Activated CD8-positive, alpha-beta memory T cell treated with anti-CD3 and anti-CD28 coated beads for 48 hours (primary cell): Measurements from ENCODE around the gene SCAMP5.

ENCODE experiments used
- DNase-seq, 3 experiments: peaks; one replicate each; pipeline ENCODE4 v3.0.0-alpha.2; 2020; ENCODE audit warnings: low read depth in 2 of 3, low spot score in 2 of 3

Gene SCAMP5

DNA sequence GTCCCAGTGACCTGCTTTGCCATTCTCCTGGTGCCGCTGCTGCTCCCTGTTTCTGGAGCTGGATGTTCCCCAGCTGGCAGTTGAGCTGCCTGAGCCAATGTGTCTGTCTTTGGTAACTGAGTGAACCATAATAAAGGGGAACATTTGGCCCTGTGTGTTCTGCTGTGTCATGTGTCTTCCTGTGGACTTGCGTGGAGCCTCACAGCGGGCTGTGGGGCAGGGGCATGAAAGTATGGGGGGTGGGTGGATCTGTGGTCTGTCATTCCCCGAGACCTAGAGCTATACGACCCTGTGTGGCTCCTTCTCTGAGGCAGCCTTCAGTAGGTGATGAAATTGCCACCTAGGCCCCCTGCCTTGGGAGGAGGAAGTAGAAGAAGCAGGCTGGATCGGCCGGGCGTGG lies 26.0 kb downstream of the SCAMP5 start:
- DNase-seq = no peak

DNA sequence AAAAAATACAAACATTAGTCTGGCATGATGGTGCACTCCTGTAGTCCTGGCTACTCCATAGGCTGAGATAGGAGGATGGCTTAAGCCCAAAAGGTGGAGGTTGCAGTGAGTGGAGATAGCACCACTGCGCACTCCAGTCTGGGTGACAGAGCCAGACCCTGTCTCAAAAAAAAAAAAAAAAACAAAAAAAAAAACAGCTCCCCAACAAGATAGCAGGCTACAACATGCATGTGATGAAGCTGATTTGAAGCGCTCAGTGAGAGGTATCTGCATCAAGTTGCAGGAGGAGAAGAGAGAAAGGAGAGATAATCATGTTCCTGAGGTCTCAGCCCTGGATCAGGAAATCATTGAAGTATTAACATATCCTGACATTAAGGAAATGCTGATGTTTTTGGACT lies 27.4 kb downstream of the SCAMP5 start:
- no peak for DNase-seq

DNA sequence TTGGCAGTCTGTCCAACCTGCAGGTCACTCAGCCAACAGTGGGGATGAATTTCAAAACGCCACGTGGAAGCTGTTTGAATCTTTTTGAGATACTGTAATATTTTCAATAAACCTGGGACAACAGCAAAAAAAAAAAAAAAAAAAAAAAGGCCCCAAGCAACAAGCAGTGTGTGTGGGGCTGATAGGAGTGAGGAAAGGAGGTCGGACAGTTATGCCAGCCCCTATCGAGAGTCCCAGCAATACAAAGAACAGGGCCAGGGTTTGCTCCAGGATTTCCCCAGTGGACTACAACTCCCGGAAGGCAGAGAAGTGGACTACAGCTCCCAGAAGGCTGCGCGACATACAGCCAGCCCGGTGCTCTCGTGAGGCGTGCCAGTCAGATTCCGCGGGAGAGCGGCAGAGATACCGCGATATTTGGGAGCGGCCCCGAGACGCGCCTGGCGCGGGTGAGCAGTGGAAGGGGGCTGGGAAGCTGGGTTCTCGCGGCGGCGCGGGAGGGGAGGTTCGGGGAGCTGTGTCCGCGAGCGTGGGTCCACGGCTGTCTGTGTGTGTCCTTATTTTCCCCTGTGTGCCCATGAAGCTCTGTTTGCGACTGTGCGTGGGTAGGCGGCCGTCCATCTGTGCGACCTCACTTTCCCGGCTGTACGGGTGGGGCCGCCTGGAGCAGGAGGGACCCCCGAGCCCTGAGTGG lies 28.0 kb downstream of the SCAMP5 start, which contains the start of gene PPCDC:
PPCDC (plus strand) TSS at position 410 of the 691 bp plus-strand sequence. CDS start 4,729 bp downstream, outside the sequence.
- peak; percentile 84 to 93 (median 85) for DNase-seq

DNA sequence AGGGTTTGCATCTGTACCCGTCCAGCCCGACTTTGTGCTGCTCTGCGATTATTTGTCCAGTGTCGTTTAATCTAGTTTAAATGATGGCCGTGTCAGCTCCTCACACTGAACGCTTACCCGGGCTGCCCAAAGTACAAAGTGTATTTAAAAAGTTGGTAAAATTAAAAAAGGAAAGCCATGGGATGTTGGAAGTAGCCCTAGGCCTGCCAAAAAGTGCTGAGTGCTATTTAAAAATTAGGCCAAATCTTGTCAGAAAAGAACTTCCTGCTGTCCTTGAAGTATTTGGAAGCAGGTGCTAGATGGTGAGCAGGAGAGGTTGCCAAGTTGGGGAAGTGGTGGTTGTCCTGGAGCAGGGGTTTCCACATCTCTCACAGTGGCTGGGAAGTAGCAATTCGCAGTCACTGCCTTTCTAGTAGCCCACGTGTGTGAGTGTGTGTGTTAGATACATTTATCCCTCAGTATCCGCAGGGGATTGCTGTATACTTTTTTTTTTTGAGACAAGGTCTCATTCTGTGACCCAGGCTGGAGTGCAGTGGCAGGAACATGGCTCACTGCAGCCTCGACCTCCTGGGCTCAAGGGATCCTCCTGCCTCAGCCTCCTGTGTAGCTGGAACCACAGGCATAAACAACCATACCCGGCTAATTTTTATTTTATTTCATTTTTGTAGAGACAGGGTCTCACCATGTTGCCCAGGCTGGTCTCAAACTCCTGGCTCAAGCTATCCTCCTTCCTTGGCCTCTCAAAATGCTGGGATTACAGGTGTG lies 28.7 kb downstream of the SCAMP5 start:
- no peak for DNase-seq

DNA sequence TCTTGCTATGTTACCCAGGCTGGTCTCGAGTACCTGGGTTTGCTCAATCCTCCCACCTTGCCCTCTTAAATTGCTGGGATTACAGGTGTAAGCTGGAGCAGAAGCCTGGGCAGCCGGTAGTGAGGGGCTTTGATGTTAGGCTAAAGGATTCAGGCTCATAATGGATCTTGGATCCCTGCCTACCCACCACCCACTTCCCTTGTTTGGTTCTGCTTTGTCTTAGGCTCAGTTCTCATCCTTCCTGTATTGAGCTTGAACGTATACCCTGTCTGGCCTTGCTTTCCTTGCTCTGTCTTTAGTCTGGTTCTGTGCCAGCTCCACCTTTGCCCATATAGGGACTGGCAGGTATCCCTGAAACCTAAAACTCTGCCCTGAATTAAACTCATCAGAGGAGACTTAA lies 29.7 kb downstream of the SCAMP5 start:
- no peak for DNase-seq

DNA sequence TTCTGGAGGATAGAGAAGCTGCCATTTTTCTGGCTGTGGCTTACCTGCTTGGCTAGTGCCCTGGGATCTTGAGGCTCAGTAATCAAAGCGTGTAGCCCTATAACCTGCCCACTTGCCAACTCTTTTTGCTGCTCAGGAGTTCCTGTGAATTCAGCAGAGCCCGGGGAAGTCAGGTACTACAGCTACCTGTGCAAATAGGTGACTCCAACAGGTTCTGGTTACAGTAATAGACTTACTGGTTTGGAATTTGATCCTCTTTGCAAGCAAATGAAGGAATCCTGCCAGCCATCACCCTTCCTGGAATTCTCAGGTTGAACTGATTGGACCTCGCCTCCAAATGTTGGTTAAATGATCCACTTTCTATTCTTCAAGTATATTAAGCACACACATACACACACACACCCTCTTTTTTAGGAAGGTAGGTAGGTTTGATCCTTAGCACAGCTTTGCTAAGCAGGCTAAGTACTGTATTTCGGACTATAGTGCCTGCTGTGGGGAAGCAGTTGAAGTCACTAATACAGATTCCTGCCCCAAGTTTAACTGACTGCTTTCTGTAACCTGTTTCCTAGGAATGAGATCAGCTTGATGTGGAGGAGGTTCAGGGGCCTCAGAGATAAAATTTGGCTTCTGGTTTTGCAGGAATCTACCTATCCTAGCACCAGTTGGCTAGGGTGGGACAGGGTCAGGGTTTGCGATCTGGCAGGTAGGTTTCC lies 30.3 kb downstream of the SCAMP5 start:
- DNase-seq = no peak

DNA sequence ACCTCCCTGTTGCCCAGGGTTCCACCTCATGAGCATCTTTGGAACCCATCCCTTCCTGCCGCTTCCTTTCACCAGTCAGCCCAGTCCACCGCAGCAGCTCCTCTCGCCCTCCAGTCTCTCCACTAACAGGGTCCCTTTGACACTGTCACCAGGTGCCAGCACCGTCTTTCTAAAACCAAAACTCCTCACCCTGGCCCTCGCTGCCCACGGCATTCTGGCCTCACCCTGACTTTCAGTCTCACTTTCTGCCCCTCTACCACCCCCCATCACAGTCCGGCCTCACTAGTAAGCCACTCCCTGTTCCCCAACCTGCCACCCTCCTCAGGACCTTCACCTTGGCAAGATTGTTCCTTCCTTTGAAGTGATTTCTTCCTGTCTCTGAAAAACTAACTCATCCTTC lies 32.2 kb downstream of the SCAMP5 start:
- no peak for DNase-seq

DNA sequence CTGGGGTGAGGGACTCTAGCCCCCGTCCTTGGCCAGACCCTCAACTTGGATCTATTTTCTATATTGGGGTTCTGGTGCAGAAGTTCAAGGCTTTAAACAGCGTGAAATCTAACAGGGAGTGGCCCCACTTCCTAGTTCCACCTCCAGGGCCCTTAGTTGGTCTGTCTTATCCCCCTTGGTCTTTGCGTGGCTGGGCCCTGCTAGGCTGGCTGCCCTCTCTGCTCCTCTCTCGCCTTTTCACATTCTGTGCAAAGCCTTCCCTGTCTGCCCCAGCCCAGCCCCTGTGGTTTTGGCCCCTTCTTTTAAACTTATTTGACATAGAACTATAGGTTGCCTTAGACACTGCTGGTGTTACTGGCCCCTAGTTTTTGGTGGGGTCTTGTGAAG lies 33.6 kb downstream of the SCAMP5 start:
- no peak for DNase-seq

DNA sequence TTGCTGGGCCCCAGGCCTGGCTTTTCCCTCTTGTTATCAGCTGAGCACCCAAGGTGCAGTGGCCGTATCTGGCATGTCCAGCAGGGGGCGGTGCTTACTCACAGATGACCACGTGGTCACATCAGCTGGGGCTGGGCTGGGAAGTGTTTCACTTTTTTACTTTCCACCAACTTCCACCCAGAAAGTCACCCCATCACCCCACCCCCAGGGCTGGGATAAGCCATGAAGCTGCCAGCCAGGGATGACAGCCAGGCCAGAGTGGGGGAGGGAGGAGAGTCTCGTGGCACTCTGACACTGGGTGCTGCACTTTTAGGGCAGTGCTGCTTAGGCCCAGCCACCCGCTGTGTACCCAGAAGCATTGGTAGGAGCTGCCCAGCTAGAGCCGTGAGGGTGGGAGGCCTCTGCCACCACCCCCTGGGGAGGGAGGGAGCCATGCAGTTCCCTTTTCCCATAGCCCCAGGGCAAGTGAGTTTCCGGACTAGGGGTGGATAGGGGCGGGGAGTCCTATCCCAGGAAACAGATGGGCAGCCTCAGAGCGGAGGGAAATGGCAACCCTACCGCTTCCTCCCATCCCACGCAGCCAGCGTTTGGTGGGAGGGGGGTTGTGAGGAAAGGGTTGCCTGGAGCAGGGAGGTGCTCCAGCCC lies 34.1 kb downstream of the SCAMP5 start:
- peak; percentile 63 to 90 (median 88) for DNase-seq

DNA sequence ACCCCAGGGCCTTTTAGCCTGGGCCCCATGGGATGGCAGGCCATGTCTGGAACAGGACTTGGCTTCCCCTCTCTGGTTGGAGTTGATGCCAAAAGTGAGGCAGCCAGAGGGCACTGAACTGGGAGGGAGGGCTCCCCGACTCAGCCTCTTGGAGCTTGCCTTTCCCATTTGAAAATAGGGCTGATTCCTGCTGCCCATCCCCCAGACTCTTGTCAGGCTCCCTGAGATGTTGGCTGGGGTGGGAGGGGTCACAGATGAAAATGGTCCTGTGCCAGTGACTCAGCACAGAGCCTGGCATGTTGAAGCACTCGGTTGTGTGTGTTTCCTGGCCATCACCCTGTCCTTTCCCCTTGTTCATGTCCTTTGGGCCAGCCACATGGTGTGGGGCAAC lies 34.7 kb downstream of the SCAMP5 start:
- no peak for DNase-seq

DNA sequence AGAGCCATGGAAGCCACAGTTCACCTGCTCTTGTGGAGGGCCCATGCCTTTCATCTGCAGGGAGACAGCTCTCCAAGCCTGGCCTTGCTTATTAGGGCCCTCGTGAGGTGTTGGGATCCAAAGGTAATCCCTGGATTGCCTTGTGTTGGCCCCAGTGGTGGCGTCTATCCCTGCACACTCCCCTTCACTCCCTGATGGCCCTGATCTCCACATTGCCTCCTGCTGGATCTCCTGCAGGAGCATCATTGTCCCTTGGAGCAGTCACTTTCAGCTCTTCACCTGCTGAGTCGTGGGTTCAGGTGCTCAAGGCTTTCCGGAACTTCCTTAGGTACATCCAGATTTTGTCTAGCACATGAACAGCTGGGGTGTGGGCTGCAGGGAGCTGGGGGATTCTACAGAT lies 35.1 kb downstream of the SCAMP5 start:
- DNase-seq = no peak

DNA sequence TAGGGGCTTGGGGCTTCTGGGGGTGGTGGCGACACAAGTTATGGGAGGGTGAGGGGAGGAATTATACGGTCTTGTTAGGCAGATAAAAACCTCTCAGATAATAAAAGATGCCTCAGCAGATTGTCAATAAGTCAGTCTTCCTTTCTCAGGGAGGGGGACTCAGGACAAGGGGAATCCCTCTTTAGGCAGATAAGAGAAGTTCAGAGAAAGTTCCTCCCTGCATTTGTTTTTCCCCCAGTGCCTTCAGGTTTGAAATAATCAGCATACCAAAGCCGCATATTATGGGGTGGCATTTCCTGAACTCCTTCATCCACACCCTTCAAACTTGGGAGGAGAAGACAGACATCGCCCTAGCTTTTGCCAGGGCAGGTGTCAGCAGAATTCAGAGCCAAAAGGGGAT lies 36.5 kb downstream of the SCAMP5 start:
- no peak for DNase-seq

DNA sequence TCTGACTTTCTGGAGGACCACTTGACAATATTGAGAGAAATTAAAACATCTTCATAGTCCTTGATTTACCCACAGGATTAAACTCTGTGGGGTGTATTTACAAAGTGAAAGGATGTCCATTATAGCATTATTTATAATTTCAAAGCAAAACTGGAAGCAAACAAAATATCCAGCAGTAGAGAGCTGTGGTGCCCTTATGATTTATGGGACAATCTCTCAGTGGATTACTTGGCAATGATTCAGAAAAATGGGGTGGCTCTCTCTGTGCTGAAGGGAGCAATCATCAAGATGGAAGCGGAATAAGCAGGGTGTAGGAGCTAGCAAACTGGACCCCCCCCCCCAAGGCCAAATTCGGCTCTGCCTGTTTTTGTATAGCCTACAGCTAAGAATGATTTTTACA lies 37.0 kb downstream of the SCAMP5 start:
- no peak for DNase-seq

DNA sequence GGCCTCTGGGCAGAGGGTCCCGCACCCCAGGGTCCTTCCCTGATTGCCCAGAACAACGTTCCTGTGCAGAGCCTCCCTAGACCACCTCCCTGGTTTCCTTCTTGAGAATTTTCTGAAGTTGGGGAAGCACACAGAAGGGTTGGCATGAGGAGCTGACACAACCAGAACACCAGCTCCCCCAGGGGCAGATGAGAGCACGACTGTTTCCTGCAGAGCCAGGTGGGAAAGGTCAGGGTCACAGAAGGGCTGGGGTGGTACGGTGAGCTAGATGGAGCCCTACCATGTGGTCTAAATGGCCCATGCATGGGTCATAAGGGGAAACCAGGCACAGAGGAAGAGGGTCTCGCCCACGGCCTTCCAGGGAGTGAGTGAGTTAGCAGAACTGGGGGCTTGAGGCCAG lies 38.4 kb downstream of the SCAMP5 start:
- DNase-seq = no peak

DNA sequence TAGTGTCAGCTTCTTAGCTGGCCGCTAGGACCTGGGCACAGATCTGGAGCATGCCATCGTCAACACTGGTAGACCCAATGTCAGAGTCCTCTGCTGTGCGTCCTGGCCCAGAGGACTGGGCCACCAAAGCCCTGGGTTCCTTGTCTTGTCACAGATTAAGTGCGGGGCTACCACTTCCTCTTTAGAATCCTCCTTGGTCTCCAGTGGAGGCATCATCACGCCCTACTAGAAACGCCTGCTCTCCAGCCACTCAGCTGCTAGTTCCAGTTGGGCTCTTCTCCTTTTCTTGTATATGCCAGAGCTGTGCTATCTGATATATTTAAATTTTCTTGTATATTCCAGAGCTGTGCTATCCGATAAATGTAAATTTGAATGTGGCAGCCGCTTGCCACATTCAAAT lies 39.3 kb downstream of the SCAMP5 start:
- no peak for DNase-seq

DNA sequence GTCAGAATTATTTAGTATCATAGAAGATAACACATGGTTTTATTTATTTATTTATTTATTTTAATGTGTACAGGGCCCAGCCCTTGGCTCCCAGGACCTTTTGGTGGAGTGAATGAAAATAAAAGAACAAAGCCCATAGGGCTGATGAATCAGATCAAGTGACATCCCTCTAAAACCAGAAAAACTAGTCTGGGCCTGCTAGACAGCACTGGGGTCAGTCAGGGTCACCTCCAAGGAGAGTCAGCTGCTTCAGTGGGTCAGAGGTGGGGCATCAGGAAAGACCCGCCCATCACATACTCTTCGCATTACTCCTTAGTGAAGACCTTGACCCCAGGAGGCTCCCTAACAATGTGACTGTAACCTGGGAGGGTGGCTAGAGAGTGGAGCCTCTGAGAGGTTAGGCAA lies 40.9 kb downstream of the SCAMP5 start:
- DNase-seq = no peak

DNA sequence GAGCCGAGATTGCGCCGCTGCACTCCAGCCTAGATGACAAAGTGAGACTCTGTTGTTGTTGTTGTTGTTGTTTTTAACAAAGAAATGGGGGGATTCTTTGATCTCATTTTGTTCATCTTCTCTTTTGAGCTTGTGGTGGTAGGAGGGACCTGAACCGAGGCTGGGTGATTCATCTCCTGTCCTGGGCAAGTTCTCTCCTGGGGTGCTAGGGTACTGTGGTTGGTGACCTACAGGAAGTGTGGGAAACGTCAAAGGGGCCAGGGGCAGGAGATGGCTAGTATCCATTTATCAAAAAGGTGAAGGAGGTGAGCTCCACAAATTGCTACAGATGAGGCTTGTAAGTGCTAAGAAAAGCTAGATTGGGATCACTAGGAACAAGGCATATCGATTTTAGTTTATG lies 42.3 kb downstream of the SCAMP5 start:
- DNase-seq = no peak

DNA sequence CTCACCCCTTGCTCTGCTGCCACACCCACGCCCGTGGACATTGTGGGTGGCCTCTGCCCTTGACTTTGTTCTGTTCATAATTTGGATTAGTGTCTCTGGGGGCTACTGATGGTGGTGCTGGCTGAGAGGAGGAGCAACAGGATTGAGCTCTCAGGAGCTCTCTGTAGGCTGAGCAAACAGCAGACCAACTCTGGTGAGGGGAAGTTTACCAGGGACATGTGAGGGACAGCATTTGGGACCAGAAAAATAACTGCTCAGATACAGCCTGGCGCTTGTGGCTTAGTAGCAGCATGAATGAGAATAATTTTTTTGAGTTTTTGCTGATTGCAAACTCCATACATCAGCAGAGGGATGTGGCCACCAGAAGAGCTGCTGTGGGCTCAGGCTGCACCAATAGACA lies 42.9 kb downstream of the SCAMP5 start:
- DNase-seq = no peak

DNA sequence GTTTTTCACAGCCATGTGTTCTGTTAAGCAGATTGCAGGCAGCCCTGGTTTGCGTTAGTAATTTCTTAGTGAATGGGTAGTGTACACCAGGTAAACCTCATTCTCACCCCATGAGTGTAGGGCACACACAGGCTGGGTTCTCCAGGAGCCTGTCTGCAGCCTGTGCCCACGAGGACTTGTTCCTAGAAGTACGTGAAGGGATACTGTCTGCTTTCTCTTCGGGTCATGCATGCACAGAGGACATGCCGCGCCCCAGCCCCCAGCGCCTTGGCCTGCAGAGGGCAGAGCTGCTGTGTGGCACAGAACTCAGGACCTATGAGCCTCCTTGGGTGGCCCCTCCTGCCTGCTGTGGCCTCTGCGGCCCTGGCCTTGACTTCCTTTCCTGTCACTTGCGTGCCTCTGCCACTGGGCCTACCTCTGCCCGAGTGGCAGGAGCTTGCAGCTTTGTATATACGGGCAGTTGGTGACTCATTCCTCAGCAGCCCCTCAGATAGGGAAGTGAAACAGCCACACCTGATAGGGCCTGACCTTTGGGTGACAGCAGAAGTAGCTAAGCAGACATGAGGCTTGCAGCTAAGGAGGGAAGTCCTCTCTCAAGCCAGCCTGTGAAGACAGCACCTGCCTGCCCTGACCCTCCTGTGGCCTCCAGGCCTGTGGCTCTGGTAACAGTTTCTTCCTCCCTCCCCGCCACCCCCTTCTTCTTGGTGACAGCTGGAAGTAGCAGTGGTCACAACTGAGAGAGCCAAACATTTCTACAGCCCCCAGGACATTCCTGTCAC lies 47.6 kb downstream of the SCAMP5 start:
- DNase-seq = peak in 2 of 3 experiments; percentile 36 to 62

DNA sequence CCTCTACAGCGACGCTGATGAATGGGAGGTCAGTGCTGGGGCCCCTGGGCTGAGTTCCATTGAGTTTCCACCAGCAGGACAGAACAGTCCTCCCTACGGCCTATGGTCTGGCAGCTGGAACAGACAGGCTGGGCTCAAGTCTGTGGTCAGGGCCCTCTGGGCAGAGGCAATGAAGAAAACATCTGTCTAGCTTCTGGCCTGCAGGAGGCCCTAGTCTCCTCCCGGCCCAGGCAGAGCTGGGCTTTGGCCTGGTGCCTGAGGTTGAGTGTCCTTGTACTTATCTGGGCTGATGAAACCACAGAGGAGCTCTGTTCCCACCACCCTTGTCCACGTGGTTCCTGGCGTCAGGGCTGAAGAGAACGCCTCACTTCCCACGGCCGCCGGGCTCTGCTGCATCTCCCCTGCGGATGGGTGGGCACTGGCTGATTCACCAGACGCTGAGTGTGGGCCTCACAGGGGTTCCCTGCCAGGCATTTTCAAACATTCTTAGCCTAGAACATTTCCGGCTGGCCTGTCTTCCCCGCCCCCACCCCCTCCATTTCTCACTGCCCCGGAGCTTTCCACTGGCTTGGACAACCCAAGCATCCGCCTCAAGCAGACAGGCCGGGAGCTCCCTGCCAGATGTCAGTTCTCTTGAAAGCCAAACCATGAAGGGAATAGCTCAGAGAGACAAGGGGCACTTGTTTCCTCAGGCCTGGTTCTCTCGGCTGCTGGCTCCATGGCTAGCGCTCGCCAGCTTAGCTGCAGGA lies 48.3 kb downstream of the SCAMP5 start:
- no peak for DNase-seq
